ENCODE measurements around the gene VWCE. TPM values are rescaled to one million over a fixed set of nuclear protein-coding genes. Genes with fewer than 3 reads are reported as not detected.
A peak's percentile ranks its signal among the peaks of the same experiment; 100 is the strongest.

The VWCE gene, protein sequence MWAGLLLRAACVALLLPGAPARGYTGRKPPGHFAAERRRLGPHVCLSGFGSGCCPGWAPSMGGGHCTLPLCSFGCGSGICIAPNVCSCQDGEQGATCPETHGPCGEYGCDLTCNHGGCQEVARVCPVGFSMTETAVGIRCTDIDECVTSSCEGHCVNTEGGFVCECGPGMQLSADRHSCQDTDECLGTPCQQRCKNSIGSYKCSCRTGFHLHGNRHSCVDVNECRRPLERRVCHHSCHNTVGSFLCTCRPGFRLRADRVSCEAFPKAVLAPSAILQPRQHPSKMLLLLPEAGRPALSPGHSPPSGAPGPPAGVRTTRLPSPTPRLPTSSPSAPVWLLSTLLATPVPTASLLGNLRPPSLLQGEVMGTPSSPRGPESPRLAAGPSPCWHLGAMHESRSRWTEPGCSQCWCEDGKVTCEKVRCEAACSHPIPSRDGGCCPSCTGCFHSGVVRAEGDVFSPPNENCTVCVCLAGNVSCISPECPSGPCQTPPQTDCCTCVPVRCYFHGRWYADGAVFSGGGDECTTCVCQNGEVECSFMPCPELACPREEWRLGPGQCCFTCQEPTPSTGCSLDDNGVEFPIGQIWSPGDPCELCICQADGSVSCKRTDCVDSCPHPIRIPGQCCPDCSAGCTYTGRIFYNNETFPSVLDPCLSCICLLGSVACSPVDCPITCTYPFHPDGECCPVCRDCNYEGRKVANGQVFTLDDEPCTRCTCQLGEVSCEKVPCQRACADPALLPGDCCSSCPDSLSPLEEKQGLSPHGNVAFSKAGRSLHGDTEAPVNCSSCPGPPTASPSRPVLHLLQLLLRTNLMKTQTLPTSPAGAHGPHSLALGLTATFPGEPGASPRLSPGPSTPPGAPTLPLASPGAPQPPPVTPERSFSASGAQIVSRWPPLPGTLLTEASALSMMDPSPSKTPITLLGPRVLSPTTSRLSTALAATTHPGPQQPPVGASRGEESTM
- 0.84 TPM for polyA plus RNA-seq

DNA sequence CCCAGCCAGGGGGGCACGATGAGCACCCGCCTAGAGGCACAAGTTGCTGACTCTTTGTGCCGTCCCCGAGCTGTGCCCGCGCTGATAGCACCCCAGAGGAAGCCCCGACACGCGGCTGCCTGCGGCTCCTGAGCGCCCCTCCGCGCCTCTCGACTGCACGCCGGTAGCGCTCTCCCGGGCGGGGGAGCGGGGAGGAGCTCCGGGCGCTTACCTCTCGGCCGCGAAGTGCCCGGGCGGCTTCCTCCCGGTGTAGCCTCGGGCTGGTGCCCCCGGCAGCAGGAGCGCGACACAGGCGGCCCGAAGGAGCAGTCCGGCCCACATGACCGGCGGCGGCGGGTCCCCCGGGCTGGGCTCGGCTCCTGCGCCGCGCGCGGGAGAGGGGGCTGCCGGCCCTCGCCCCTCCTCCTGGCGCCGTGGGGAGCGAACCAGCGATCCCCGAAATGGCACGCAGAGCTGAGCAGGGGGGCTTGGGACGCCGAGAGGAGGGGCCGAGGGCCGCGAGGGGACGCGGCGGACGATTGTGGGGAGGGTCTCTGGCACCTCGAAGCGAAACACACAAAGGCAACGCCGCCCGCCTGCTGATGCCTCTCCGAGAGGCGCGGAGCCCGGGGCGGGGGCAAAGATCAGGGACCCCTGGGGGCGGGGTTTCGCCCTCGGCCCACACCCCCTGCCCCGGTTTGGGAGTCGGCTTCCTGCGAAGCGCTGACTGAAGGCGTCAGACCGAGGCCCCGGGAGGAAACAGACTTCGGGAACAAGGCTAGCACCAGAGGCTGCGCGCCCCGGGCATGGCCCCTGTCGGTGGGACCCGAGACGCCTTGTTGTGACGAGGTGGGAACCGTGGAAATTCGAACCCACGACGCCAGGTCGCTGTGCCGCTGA, at the start of gene VWCE:
Gene VWCE, minus strand, starts transcription at position 600 of the 879 bp plus-strand sequence. Its CDS starts 279 bp downstream, at position 321.
- no peak within 1 kb of the TSS for H3K27ac Mint-ChIP-seq
- peaks cover 5 to 13% (median 6%) of the 10 kb centered on the region in 3 donors for H3K4me1 Mint-ChIP-seq
- H3K36me3 Mint-ChIP-seq, result peaks cover 2% of the 10 kb centered on the region
- H3K4me3 Mint-ChIP-seq, result peak within 1 kb of the TSS; percentile 78 to 87 (median 84)
- no peaks in the 10 kb centered on the region for H3K9me3 Mint-ChIP-seq
- peaks cover 7% of the 10 kb centered on the region for H3K27me3 Mint-ChIP-seq

DNA sequence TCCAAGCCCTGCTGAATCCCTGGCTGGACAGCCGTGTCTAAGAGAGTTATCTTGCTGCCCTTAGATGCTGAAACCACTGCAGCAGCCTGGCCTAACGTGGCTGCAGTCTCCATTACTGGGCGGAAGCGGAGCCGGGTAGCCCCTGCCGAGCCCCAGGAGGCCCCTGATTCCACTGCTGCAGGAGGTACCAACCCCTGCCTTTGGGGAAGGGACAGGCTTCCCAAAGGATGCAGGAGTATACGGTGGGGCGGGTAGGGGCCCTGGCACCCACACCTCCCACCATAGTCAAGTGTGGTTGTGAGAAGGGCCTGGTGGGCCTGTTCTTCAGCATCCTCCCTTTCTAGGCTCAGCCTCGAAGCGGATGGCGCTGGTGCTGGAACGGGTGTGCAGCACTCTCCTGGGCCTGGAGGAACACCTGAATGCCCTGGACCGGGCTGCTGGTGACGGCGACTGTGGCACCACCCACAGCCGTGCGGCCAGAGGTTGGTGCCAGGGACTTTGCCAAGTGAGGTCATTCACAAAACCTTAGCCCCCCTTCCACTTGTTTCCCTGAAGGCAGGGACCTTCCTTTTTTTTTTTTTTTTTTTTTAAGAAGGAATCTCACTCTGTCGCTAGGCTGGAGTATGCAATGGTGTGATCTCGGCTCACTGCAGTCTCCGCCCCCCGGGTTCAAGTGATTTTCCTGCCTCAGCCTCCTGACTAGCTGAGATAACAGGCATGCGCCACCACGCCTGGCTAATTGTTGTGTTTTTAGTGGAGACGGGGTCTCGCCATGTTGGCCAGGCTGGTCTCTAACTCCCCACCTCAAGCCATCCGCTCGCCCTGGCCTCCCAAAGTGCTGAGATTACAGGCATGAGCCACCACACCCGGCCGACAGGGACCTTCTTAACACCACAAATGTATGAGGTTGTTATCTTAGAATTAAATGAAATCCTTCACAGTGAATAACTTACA, 49.0 kb upstream of the VWCE start:
- peaks cover 0 to 4% (median 0%) of the 10 kb centered on the region in 3 donors for H3K4me1 Mint-ChIP-seq
- H3K27me3 Mint-ChIP-seq, result no peaks in the 10 kb centered on the region
- H3K27ac Mint-ChIP-seq, result peak overlapping the region in 2 of 3 donors; percentile 18 to 66
- no peak overlapping the region for H3K4me3 Mint-ChIP-seq
- H3K9me3 Mint-ChIP-seq, result no peaks in the 10 kb centered on the region
- peaks cover 9% of the 10 kb centered on the region for H3K36me3 Mint-ChIP-seq

DNA sequence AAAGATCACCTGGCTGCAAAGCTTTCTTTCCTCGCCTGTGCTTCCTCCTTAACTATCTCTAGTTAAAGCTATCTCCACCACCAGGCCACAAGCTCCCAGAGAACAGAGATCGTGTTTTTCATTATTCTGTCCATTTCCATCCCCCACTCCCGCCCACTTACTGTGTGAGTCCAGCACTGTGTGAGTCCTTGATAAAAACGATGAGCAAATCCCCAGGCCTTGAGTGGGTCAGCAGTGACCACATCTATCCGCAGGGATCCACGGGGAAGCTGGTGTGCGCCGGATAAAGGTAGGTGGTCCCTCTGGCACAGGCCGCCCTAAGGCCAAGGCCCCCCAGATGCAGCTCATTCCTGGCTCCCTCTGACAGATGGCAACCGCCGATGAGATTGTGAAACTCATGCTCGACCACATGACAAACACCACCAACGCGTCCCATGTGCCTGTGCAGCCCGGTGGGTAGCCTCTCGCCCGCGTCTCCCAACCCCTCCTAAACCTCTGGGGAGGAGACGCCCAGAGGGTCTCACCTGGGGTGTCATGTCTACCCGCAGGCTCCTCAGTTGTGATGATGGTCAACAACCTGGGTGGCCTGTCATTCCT, 47.2 kb upstream of the VWCE start:
- Mint-ChIP-seq H3K27ac (no peak overlapping the region), H3K36me3 (peaks cover 9% of the 10 kb centered on the region), H3K4me3 (no peak overlapping the region), H3K9me3 (no peaks in the 10 kb centered on the region), H3K4me1 (peaks cover 0 to 4% (median 0%) of the 10 kb centered on the region in 3 donors), H3K27me3 (no peaks in the 10 kb centered on the region)

DNA sequence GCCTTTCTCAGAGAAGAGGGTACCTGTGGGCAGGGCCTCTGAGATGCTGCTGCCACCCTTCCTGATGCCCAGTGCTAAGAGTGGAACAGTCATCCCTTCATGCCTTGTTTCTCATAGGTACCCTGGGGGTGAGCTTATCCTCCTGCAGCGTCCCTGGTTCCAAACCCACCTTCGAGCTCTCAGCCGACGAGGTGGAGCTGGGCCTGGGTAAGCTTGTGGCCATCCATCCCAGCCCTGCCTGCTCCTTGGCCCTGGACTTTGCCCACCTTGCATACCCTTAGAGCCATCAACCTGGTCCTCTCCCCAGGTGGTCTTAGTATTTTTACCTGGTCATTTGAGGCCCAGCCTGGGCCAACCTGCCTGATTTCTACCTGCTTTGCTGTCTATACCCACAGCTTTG, 46.6 kb upstream of the VWCE start:
- H3K36me3 Mint-ChIP-seq, result peaks cover 9% of the 10 kb centered on the region
- H3K9me3 Mint-ChIP-seq, result no peaks in the 10 kb centered on the region
- H3K27me3 Mint-ChIP-seq, result no peaks in the 10 kb centered on the region
- H3K4me3 Mint-ChIP-seq, result no peak overlapping the region
- peaks cover 0 to 4% (median 4%) of the 10 kb centered on the region in 3 donors for H3K4me1 Mint-ChIP-seq
- H3K27ac Mint-ChIP-seq, result no peak overlapping the region

DNA sequence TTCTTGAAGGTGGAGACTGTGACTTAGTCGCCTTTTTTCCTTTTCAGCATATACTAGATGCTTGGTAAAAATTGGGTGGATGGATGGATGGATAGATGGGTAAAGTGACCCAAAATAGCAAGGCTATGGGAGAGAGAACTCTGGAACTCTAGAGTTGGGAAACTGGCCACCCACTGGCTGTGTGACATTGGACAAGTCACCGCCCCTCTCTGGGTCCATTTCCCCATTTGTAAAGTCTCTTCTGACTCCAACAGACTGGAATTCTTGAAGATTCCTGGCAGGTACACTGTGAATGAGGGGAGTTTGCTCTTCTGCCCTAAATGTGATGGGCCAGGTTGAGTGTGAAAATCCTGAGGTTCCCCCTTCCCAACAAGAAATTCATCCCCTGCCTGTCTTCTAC, 45.9 kb upstream of the VWCE start:
- peaks cover 9% of the 10 kb centered on the region for H3K36me3 Mint-ChIP-seq
- H3K27me3 Mint-ChIP-seq, result no peaks in the 10 kb centered on the region

DNA sequence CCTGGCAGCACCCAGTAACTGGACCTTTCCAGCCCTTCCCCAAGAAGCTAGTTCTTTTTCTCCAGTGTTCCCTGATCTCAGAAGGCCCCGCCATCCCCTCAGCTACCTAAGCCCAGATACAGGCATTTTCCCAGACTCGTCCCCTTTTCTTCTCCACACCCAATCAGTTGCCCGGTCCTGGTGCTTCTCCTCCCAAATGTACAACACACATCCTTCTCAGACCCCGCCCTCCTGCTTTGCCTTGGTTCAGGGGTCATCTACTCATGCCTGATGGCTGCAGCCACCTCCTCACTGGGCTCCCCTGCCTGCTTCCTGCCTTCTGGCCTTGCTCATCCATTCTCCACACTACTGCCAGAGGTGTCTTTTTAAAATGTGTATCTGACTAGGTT, 44.4 kb upstream of the VWCE start:
- Mint-ChIP-seq H3K27me3 (no peaks in the 10 kb centered on the region), H3K4me3 (no peak overlapping the region), H3K4me1 (peaks cover 7 to 11% (median 8%) of the 10 kb centered on the region in 3 donors), H3K27ac (no peak overlapping the region), H3K36me3 (peaks cover 6% of the 10 kb centered on the region), H3K9me3 (no peaks in the 10 kb centered on the region)

More for the DNA sequence above, 45.9 kb upstream of the VWCE start:
- H3K4me1 Mint-ChIP-seq, result peaks cover 6 to 10% (median 6%) of the 10 kb centered on the region in 3 donors
- no peak overlapping the region for H3K4me3 Mint-ChIP-seq
- no peaks in the 10 kb centered on the region for H3K9me3 Mint-ChIP-seq
- H3K27ac Mint-ChIP-seq, result peak overlapping the region in 1 of 3 donors; percentile 73

DNA sequence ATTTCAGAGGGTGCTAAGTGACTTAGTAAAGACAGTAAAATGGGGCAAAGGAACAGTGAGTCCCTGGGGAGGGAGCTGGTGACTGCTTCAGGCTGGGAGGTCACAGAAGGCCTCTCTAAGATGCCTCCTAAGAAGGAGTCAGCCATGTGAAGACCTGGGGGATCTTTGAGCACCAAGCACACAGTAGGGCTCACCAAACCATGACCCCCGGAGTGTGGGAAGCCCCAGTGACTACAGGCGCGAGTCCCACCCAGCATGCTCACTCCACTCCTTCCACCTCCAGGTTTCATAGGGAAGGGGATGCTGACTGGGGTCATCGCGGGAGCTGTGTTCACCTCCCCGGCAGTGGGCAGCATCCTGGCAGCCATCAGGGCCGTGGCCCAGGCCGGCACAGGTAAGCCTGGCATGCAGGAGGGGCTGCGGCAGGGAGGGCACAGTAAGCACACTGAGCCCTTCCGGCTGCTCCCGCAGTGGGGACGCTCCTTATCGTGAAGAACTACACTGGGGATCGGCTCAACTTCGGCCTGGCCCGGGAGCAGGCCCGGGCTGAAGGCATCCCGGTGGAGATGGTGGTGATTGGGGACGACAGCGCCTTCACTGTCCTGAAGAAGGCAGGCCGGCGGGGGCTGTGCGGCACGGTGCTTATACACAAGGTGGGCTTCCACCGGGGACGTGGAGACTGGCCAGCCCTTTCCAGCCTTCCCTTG, 43.8 kb upstream of the VWCE start:
- Mint-ChIP-seq H3K27ac (peak overlapping the region in 1 of 3 donors; percentile 63), H3K4me3 (peak overlapping the region in 1 of 4 donors; percentile 64), H3K9me3 (no peaks in the 10 kb centered on the region), H3K36me3 (peaks cover 6% of the 10 kb centered on the region), H3K4me1 (peaks cover 8 to 12% (median 11%) of the 10 kb centered on the region in 3 donors), H3K27me3 (no peaks in the 10 kb centered on the region)

DNA sequence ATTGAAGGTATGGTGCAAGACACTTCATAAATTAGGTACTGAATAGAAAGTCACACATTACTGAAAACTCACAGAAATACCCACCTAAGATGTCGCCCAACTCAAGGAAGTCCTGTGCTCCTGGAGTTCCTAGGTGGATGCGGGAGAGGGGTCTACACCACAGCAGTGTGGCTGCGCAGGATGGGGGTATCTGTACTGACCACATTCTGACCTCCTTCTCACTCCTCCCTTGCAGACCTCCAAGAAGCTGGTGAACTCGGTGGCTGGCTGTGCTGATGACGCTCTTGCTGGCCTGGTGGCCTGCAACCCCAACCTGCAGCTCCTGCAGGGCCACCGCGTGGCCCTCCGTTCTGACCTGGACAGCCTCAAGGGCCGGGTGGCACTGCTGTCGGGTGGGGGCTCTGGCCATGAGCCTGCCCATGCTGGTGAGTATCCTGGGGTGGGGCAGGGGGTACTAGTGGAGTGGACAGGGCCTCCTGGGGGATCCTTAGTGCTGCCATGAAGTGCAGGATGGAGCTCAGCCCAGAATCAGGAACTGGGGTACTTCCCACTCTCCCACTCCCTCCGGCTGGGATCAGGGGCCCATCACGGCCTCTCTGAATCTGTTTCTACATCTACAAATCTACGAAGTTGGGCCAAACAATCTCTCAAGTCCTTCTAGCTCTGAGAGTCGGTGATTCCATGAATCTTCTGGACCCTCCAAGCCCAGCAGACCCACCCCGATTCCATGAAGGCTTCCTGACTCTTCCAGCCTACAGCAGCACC, 42.8 kb upstream of the VWCE start:
- H3K4me1 Mint-ChIP-seq, result peaks cover 13 to 17% (median 16%) of the 10 kb centered on the region in 3 donors
- H3K4me3 Mint-ChIP-seq, result peak overlapping the region in 1 of 4 donors; percentile 64
- H3K27me3 Mint-ChIP-seq, result no peaks in the 10 kb centered on the region
- peaks cover 6% of the 10 kb centered on the region for H3K36me3 Mint-ChIP-seq
- peak overlapping the region in 2 of 3 donors; percentile 32 to 63 for H3K27ac Mint-ChIP-seq
- no peaks in the 10 kb centered on the region for H3K9me3 Mint-ChIP-seq

DNA sequence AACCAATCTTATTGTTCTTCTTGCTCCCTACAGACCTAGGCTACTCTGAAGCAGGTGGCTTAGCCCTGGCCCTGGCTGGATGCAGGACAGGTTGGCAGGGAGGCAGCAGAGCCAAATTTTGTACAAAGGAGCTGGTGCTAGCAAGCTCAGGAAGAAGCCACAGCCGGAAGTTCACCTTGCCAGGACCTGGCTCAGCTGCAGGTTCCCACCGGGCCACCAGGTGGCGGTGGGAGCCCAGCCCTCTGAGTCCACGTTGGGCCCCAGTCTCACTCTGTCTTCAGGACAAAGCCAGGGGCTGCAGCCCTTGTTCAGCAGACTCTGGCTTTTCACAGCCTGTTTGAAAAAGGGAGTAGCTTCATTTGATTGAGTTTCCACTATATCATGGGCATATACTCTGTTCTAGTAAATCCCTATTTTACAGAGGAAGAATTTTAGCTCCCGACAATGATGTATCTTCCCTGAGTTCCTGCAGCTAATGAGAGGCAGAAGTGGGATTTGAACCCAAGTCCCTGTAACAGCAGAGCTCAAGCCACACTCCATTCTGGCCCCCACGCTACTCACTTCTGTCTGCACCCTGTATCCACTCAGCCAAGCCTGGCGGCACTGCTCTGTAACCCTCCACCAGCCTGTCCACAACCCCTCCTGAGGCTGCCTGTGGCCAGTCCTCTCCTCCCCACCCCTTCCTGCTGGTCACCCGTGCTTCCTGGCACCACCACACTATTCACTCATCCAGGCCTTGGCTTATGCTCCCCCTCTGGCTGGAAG, 41.2 kb upstream of the VWCE start:
- Mint-ChIP-seq H3K27me3 (no peaks in the 10 kb centered on the region), H3K36me3 (peaks cover 4% of the 10 kb centered on the region), H3K27ac (peak overlapping the region; percentile 81 to 93 (median 85)), H3K4me3 (peak overlapping the region in 2 of 4 donors; percentile 16 to 85), H3K9me3 (no peaks in the 10 kb centered on the region), H3K4me1 (peaks cover 24 to 32% (median 26%) of the 10 kb centered on the region in 3 donors)

DNA sequence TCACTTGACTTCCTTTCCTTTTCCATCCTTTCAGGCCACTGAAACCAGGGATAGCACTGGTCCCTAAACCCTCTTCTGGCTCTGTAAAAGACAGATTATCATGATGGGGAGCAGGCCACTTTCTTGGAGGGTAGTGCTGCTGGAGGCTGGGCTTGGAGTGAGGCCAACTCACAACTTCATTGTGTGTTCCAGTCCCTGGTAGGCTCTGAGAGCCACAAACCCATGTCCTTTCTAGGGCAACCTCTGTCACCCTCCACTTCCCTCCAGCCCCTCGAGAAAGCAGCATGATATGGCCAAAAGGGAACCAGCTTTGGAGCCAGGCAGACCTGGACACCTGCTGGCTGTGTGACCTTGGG, 40.2 kb upstream of the VWCE start:
- Mint-ChIP-seq H3K9me3 (no peaks in the 10 kb centered on the region), H3K4me1 (peaks cover 30 to 34% (median 32%) of the 10 kb centered on the region in 3 donors), H3K27me3 (no peaks in the 10 kb centered on the region), H3K4me3 (peak overlapping the region in 1 of 4 donors; percentile 85), H3K27ac (peak overlapping the region in 2 of 3 donors; percentile 67 to 81), H3K36me3 (peaks cover 4% of the 10 kb centered on the region)

DNA sequence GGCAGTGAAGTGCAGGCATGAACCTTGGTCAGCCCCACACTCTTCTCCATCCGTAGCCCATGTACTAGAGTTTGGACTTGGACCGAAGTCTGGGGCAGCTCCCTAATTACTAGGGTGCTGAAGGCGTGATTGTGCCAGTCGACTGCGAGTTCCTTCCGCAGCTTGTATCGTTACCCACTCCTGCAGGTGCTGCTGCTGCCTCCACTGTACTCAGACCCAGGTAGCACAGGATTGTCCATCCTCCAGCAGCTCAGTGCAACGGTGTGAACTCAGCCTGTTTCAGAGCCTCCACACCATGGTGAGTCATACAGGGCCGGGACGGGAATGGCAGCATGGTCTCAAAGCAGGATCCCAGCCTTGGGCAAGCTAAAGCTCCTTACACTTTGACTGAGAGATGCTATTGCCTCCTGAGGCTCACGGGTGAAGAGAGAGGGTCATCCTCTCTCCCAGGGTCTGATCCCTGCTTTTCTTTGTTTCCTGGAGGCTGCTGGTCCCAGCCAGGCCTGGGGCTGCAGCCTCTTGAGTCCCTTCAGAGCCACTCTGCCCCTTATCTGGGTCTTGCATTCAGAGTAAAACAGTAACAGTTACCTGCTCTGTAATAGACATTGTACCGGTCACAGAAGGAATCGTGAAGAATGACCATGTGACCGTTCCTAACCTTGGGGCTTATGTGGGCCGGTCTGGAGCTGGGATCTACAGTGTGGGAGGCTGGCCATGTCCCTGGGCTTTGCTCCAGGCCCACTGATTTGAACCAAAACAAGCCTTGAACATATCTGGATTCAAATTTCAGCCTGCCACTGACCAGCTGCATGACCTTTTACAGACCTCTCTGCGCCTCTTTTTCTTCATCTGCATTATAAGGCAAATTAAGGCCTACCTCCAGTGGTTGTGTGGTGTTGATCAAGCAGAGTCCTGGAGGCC, 39.6 kb upstream of the VWCE start:
- H3K4me3 Mint-ChIP-seq, result peak overlapping the region in 3 of 4 donors; percentile 12 to 97 (median 85)
- H3K27me3 Mint-ChIP-seq, result no peaks in the 10 kb centered on the region
- peak overlapping the region; percentile 84 to 96 (median 95) for H3K27ac Mint-ChIP-seq
- peaks cover 3% of the 10 kb centered on the region for H3K36me3 Mint-ChIP-seq
- H3K4me1 Mint-ChIP-seq, result peaks cover 32 to 40% (median 34%) of the 10 kb centered on the region in 3 donors
- H3K9me3 Mint-ChIP-seq, result no peaks in the 10 kb centered on the region

Measured in IgD-negative memory B cell (primary cell).